Subcutaneous adipose tissue (tissue), 4 donors: ENCODE data around the gene KIAA0232. TPM values are rescaled to one million over a fixed set of nuclear protein-coding genes. Genes with fewer than 3 reads are reported as not detected.

Experiments
- total RNA-seq, 4 donors: library from RNA; depleted of rRNA; stranded (reverse); fragments of >200 nt; gene quantifications; one replicate each; pipeline ENCODE4 v1.1.0, GENCODE V29; 2016
- TF ChIP-seq, protein P1 (sequence below): fragments of 450-650 bp; IDR thresholded peaks from one replicate; pipeline ENCODE4 v1.5.1; 2016; ENCODE audit warnings: low read depth, mild to moderate bottlenecking, control low read depth, antibody characterized with exemption, moderate library complexity

KIAA0232 gene
- total RNA-seq, 4 donors from 2014 or later = 24.3 to 36.5 (median 31.0) TPM

DNA sequence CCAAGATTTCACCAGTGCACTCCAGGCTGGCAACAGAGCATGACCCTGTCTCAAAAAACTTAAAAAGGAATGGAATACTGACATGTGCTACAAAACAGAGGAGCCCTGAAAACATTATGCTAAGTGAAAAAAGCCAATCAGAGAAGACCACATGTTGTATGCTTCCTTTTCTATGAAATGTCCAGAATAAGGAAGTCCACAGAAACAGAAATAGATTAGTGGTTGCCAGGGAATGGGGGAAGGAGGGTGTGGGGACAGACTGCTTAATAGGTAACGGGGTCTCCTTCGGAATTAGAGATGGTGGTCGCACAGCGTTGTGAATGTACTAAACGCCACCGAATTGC, 30.1 kb upstream of the KIAA0232 start:
- TF ChIP-seq, protein P1, sequence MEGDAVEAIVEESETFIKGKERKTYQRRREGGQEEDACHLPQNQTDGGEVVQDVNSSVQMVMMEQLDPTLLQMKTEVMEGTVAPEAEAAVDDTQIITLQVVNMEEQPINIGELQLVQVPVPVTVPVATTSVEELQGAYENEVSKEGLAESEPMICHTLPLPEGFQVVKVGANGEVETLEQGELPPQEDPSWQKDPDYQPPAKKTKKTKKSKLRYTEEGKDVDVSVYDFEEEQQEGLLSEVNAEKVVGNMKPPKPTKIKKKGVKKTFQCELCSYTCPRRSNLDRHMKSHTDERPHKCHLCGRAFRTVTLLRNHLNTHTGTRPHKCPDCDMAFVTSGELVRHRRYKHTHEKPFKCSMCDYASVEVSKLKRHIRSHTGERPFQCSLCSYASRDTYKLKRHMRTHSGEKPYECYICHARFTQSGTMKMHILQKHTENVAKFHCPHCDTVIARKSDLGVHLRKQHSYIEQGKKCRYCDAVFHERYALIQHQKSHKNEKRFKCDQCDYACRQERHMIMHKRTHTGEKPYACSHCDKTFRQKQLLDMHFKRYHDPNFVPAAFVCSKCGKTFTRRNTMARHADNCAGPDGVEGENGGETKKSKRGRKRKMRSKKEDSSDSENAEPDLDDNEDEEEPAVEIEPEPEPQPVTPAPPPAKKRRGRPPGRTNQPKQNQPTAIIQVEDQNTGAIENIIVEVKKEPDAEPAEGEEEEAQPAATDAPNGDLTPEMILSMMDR = no peak

GRCh38 chr4:6753103-6753560, 29.4 kb upstream of the KIAA0232 start:
- TF ChIP-seq, protein P1 = no peak

DNA sequence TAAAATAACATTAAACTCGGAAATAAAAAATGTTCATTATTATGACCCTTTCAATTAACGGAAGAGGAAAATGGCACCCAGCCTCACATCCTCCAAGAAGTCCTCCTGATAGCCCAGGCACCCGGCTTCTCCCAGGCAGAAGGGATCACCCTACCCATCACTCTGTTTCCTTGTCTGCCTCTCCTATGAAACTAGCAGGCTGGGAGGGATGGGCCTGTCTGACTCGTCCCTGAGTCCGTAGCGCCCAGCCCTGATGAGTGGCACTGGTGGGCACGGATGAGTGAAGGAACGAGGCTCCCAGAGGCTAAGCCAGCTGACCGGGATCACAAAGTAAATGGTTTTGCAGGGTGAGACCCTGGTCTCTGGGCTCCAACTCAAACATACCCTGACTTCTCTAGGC, 28.6 kb upstream of the KIAA0232 start:
- TF ChIP-seq, protein P1 = no peak

DNA sequence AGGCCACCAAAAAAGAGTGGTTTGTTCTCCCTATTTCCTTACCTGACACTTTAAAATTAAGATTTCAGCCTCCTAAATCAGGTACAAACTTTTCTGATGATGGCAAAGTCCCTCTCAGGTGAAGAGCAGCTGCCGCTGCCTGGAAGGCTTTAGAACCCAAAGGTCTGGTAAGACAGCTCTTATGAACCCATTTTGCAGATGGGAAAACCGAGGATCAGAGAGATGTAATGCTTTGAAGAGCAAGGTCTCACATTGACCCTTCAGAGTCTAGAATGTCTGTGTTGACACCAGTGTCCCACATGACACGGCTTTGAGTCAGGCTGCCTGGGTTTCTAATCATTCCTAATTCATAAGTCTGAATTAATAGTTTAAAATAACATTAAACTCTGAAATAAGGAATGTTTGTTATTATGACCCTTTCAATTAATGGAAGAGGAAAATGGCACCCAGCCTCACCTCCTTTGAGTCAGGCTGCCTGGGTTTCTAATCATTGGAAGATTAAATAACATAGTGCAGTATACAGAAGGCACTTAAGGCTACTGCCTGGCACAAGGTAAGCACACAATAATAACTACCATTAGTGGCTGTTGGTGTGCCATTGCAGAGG, 27.9 kb upstream of the KIAA0232 start:
- TF ChIP-seq, protein P1 = no peak

DNA sequence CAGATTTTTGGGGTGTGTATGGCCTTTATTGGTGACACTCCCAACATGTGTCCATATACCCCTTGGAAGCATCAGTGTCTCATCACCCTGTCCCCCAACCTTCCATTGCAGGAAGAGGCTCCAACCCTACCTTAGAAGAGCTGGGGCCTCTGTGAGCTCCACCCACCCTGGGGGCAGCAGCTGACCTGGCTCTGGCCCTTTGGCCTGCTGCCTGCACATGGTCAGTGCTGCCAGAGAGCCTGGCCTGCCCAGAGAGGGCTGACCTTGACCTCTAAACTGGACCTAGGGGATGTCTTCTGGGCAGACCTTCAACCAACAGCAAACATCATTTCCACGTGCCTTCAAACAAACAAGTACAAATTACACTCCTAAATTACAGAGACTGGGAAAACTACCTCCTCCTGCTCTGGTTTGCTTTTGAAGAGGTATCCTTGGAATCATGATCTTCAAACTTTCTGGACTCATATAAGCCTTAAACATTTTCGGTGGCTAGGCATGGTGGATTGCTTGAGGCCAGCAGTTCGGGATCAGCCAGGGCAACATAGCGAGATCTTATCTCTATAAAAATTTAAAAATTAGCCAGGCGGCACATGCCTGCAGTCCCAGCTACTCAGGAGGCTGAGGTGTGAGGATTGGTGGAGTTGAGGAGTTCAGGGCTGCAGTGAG, 27.3 kb upstream of the KIAA0232 start:
- TF ChIP-seq, protein P1 = no peak

GRCh38 chr4:6758728-6759127, 23.8 kb upstream of the KIAA0232 start:
- TF ChIP-seq, protein P1 = no peak

- TF ChIP-seq, protein P1 = no peak
Measured at GRCh38 chr4:6760865-6761264, 21.7 kb upstream of the KIAA0232 start.
